Measurements from ENCODE around the gene SLC35F6. TPM values are rescaled to one million over a fixed set of nuclear protein-coding genes. Genes with fewer than 3 reads are reported as not detected.

The SLC35F6 gene
- total RNA-seq, 1 experiment from 2014 or later: 33.9 TPM

DNA sequence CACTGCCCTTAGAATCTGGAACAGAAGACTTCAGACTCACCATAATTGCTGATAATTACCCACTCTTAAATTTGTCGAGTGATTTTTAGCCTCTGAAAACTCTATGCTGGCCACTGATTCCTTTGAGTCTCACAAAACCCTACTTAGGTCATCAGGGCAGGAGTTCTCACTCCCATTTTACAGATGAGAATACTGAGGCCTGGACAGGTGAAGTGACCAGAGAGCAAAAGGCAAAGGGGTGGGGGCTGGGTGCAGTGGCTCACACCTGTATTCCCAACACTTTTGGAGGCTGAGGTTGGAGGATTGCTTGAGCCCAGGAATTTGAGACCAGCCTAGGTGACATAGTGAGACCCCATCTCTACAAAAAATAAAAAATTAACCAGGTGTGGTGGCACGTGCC lies 34.8 kb upstream of the SLC35F6 start:
- TF ChIP-seq EZH2 (IDR thresholded peaks at IDR 0.05; ENCODE audit: low read length, unreplicated experiment) (no peak), CTCF (conservative IDR thresholded peaks at IDR 0.05; ENCODE audit: low read depth, low read length) (no peak), EZH2phosphoT487 (IDR thresholded peaks at IDR 0.05; ENCODE audit: borderline replicate concordance, low read length) (no peak)
- no peaks in the 10 kb centered on the region for H3K9me3 ChIP-seq (ENCODE audit: low read length)
- no peak overlapping the region for H3K9ac ChIP-seq (ENCODE audit: low read length)
- BruUV-seq (replicated peaks): no TSS peak
- no peaks in the 10 kb centered on the region for H3K27me3 ChIP-seq (ENCODE audit: low read length)
- peaks cover 6% of the 10 kb centered on the region for H3K4me1 ChIP-seq (ENCODE audit: insufficient read depth, low read length)
- no peak overlapping the region for H3K4me2 ChIP-seq (ENCODE audit: low read length)
- CTCF ChIA-PET: no interaction called here
- H3K9me2 ChIP-seq (replicated peaks; ENCODE audit: low read length): no peaks in the 10 kb centered on the region
- H2AFZ ChIP-seq (ENCODE audit: low read length): no peak overlapping the region
- POLR2A ChIA-PET (ENCODE audit: unreplicated experiment): no interaction called here
- H3K27ac ChIP-seq (ENCODE audit: low read length): no peak overlapping the region
- no peaks in the 10 kb centered on the region for H3K79me2 ChIP-seq (ENCODE audit: low read length)
- DNase-seq (no peak), ATAC-seq (no peak)
- H3F3A ChIP-seq (ENCODE audit: low read length, unreplicated experiment): no peaks in the 10 kb centered on the region
- H3K36me3 ChIP-seq (ENCODE audit: low read depth, low read length): no peaks in the 10 kb centered on the region
- intact Hi-C loops (cut with micrococcal nuclease): no loop called here
- H3K4me3 ChIP-seq (ENCODE audit: low read length): no peak overlapping the region
- H4K20me1 ChIP-seq (ENCODE audit: low read length): no peaks in the 10 kb centered on the region

DNA sequence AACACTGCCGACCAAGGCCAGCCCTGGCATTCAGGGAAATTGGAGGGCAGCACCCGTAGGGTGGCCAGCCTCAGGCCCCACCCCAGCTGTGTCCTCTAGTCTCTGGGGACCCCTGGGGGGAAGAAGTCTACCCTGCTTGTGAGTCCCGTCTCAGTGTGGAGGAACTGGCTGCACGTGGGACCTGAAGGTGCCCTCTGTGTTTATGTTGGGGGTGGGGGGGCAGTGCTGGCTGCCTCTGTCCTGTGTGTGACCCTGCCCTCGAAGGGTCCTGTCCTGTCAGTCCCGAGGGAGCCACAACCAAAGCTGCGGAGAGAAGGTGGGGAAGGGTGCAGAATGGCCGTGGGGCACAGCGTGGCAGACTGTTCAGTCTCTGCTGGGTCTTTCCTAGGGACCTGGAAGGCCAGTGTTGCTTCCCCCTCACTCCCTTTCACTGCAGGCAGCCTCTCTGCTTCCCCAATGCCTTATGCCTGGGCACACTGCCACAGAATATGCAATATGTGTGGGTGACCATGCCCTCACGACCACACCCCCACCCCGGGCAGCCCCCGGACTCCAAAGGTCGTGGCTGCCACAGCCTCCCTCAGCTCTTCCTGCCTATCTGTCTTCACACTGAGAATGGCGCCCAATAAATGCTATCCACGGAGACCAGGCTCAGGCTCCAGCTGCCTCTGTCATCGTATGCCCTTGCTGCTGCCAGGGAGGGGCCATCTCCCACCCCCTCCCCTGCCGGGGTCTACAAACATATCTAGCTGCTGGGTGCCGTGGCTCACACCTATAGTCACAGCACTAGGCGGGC lies 33.3 kb upstream of the SLC35F6 start:
- intact Hi-C loops (cut with micrococcal nuclease): no loop called here
- TF ChIP-seq EZH2phosphoT487 (IDR thresholded peaks at IDR 0.05; ENCODE audit: borderline replicate concordance, low read length) (no peak), EZH2 (IDR thresholded peaks at IDR 0.05; ENCODE audit: low read length, unreplicated experiment) (no peak), CTCF (conservative IDR thresholded peaks at IDR 0.05; ENCODE audit: low read depth, low read length) (no peak)
- DNase-seq: no peak
- no peaks in the 10 kb centered on the region for H4K20me1 ChIP-seq (ENCODE audit: low read length)
- no peaks in the 10 kb centered on the region for H3K79me2 ChIP-seq (ENCODE audit: low read length)
- no peak overlapping the region for H3K4me3 ChIP-seq (ENCODE audit: low read length)
- no peak for ATAC-seq
- ChIA-PET POLR2A (ENCODE audit: unreplicated experiment) (no interaction called here), CTCF (no interaction called here)
- H3K27ac ChIP-seq (ENCODE audit: low read length): no peak overlapping the region
- H3K4me1 ChIP-seq (ENCODE audit: insufficient read depth, low read length): no peaks in the 10 kb centered on the region
- H3K9me2 ChIP-seq (replicated peaks; ENCODE audit: low read length): no peaks in the 10 kb centered on the region
- no peaks in the 10 kb centered on the region for H3K36me3 ChIP-seq (ENCODE audit: low read depth, low read length)
- no peak overlapping the region for H3K9ac ChIP-seq (ENCODE audit: low read length)
- no TSS peak for BruUV-seq (replicated peaks)
- no peak overlapping the region for H3K4me2 ChIP-seq (ENCODE audit: low read length)
- H3K9me3 ChIP-seq (ENCODE audit: low read length): no peaks in the 10 kb centered on the region
- no peaks in the 10 kb centered on the region for H3F3A ChIP-seq (ENCODE audit: low read length, unreplicated experiment)
- no peak overlapping the region for H2AFZ ChIP-seq (ENCODE audit: low read length)
- H3K27me3 ChIP-seq (ENCODE audit: low read length): no peaks in the 10 kb centered on the region

DNA sequence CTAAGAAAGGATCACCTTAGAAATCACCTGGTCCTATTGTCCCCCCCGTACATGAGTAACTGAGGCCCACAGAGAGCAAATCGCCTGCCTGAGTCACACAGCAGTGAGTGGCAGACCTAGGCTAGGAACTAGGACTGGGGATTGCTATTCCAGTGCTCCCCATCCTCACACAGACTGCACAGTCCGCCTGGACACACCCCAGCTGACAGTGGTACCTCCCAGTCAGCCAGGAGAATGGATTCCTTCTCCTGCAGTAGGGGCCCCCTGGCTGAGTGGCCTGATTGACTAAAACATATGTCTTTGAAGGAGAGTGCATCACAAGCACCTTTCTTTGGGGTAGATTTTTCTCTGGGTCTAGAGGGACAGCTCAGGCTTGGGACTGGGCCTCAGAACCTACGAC lies 32.4 kb upstream of the SLC35F6 start:
- H3K79me2 ChIP-seq (ENCODE audit: low read length): no peaks in the 10 kb centered on the region
- no peak overlapping the region for H3K4me2 ChIP-seq (ENCODE audit: low read length)
- H3K4me1 ChIP-seq (ENCODE audit: insufficient read depth, low read length): no peaks in the 10 kb centered on the region
- no peaks in the 10 kb centered on the region for H3K36me3 ChIP-seq (ENCODE audit: low read depth, low read length)
- no peaks in the 10 kb centered on the region for H3K27me3 ChIP-seq (ENCODE audit: low read length)
- intact Hi-C loops (cut with micrococcal nuclease): no loop called here
- H3K4me3 ChIP-seq (ENCODE audit: low read length): no peak overlapping the region
- H4K20me1 ChIP-seq (ENCODE audit: low read length): no peaks in the 10 kb centered on the region
- no peaks in the 10 kb centered on the region for H3K9me2 ChIP-seq (replicated peaks; ENCODE audit: low read length)
- POLR2A ChIA-PET (ENCODE audit: unreplicated experiment): no interaction called here
- no peak for TF ChIP-seq CTCF (conservative IDR thresholded peaks at IDR 0.05; ENCODE audit: low read depth, low read length)
- TF ChIP-seq EZH2phosphoT487 (IDR thresholded peaks at IDR 0.05; ENCODE audit: borderline replicate concordance, low read length): no peak
- no peak for TF ChIP-seq EZH2 (IDR thresholded peaks at IDR 0.05; ENCODE audit: low read length, unreplicated experiment)
- H3K9ac ChIP-seq (ENCODE audit: low read length): no peak overlapping the region
- H2AFZ ChIP-seq (ENCODE audit: low read length): no peak overlapping the region
- BruUV-seq (replicated peaks): no TSS peak
- H3K27ac ChIP-seq (ENCODE audit: low read length): no peak overlapping the region
- no peaks in the 10 kb centered on the region for H3K9me3 ChIP-seq (ENCODE audit: low read length)
- DNase-seq: no peak
- no peaks in the 10 kb centered on the region for H3F3A ChIP-seq (ENCODE audit: low read length, unreplicated experiment)
- ATAC-seq: no peak
- CTCF ChIA-PET: no interaction called here
